SK-N-SH (cell line): ENCODE data around the gene PAPPA2. TPM values are rescaled to one million over a fixed set of nuclear protein-coding genes. Genes with fewer than 3 reads are reported as not detected.

Experiments used
- CTCF ChIA-PET: fragments of 300-600, 350-600 bp; formaldehyde crosslinking; extraction: SDS; loops from one replicate; lab custom pipeline; 2021; lab: Yijun Ruan, JAX
- POLR2A ChIA-PET: fragments of 350-600 bp; sonication (Branson Sonifier 250); formaldehyde crosslinking; extraction: SDS; loops from one replicate; lab custom pipeline; 2020; ENCODE audit warnings: antibody characterized with exemption, inconsistent platforms; lab: Yijun Ruan, JAX
- DNase-seq: peaks from one replicate; pipeline ENCODE4 v3.0.0; 2012
- H2AFZ ChIP-seq: fragments of 200-600 bp; sonication (generic); 2 replicates; pipeline ENCODE4 v1.8.1; 2016; ENCODE audit warnings: antibody characterized with exemption, mild to moderate bottlenecking, low read depth
- H3F3A ChIP-seq: fragments of 200-600 bp; sonication (generic); replicated peaks from 2 replicates; pipeline ENCODE3; 2016; ENCODE audit warnings: antibody characterized with exemption, mild to moderate bottlenecking; ENCODE audit not compliant: insufficient read depth
- H3K27ac ChIP-seq, 2 experiments: fragments of 200-500 bp in 1 of 2; fragments of 200-600 bp in 1 of 2; sonication (Bioruptor generic) in 1 of 2; sonication (generic), shearing (Covaris generic) in 1 of 2; 2 replicates each; pipeline versions ENCODE4 v1.5.1 to v1.6.1; 2014 to 2016; ENCODE audit warnings: low read depth in 2 of 2, inconsistent platforms in 1 of 2, low read length in 1 of 2, mild to moderate bottlenecking in 1 of 2, mixed read lengths in 1 of 2
- H3K27me3 ChIP-seq: fragments of 200-600 bp; sonication (generic), shearing (Covaris generic); 2 replicates; pipeline ENCODE4 v1.6.1; 2016; ENCODE audit warnings: mixed run types; ENCODE audit not compliant: insufficient read depth
- H3K36me3 ChIP-seq, 2 experiments: fragments of 200-500 bp in 1 of 2; fragments of 200-600 bp in 1 of 2; sonication (Bioruptor generic) in 1 of 2; sonication (generic) in 1 of 2; replicated peaks in 1 of 2; 2 replicates each; pipeline versions ENCODE3 to v1.5.1; 2014 to 2016; ENCODE audit warnings: low read length in 1 of 2, mild to moderate bottlenecking in 1 of 2; ENCODE audit not compliant: insufficient read depth in 2 of 2, control insufficient read depth in 1 of 2
- H3K4me1 ChIP-seq, 2 experiments: fragments of 200-500 bp in 1 of 2; fragments of 200-600 bp in 1 of 2; sonication (Bioruptor generic) in 1 of 2; sonication (generic), shearing (Covaris generic) in 1 of 2; 2 replicates each; pipeline versions ENCODE4 v1.5.1 to v1.6.1; 2014 to 2016; ENCODE audit warnings: low read depth in 1 of 2, low read length in 1 of 2, mixed run types in 1 of 2; ENCODE audit not compliant: insufficient read depth in 2 of 2, control insufficient read depth in 1 of 2
- H3K4me2 ChIP-seq: fragments of 200-600 bp; sonication (generic), shearing (Covaris generic); 2 replicates; pipeline ENCODE4 v1.6.1; 2017; ENCODE audit warnings: mixed run types
- H3K4me3 ChIP-seq, 2 experiments: fragments of 200-500 bp in 1 of 2; fragments of 200-600 bp in 1 of 2; sonication (Bioruptor generic) in 1 of 2; sonication (generic), shearing (Covaris generic) in 1 of 2; 2 replicates each; pipeline versions ENCODE4 v1.5.1 to v1.8.1; 2014 to 2016; ENCODE audit warnings: low read depth in 2 of 2, inconsistent platforms in 1 of 2, low read length in 1 of 2, mild to moderate bottlenecking in 1 of 2, mixed read lengths in 1 of 2, moderate library complexity in 1 of 2
- H3K79me2 ChIP-seq: fragments of 200-600 bp; sonication (generic); 2 replicates; pipeline ENCODE4 v1.8.1; 2017; ENCODE audit warnings: mild to moderate bottlenecking; ENCODE audit not compliant: insufficient read depth
- H3K9ac ChIP-seq: fragments of 200-600 bp; sonication (generic); 2 replicates; pipeline ENCODE4 v1.6.1; 2017; ENCODE audit warnings: mixed run types
- H3K9me2 ChIP-seq: fragments of 200-600 bp; sonication (generic); 2 replicates; pipeline ENCODE4 v1.6.1; 2017; ENCODE audit warnings: mixed run types
- H3K9me3 ChIP-seq: fragments of 200-600 bp; sonication (generic); 2 replicates; pipeline ENCODE4 v1.6.1; 2017; ENCODE audit warnings: mixed run types, mild to moderate bottlenecking, moderate library complexity
- H4K20me1 ChIP-seq: fragments of 200-600 bp; sonication (generic); 2 replicates; pipeline ENCODE4 v1.6.1; 2017; ENCODE audit warnings: mild to moderate bottlenecking, mixed run types; ENCODE audit not compliant: insufficient read depth
- EP300 ChIP-seq, 2 experiments: IDR thresholded peaks; 2 replicates each; pipeline versions ENCODE4 v1.4.0 to v1.6.1; 2012; ENCODE audit warnings: borderline replicate concordance in 1 of 2, low read depth in 1 of 2, low read length in 1 of 2
- FOSL2 ChIP-seq: IDR thresholded peaks from 2 replicates; pipeline ENCODE4 v1.4.0; 2012; ENCODE audit warnings: low read depth, mild to moderate bottlenecking, moderate library complexity, borderline replicate concordance
- FOXJ3 ChIP-seq: sonication (generic); formaldehyde crosslinking; IDR thresholded peaks from 2 replicates; pipeline ENCODE4 v1.5.1; 2020; ENCODE audit warnings: mild to moderate bottlenecking, missing genetic modification reagents
- FOXM1 ChIP-seq: IDR thresholded peaks from 2 replicates; pipeline ENCODE4 v1.4.0; 2012; ENCODE audit warnings: low read depth, mild to moderate bottlenecking
- MEF2A ChIP-seq: IDR thresholded peaks from 2 replicates; pipeline ENCODE4 v1.4.0; 2012; ENCODE audit warnings: low read depth, borderline replicate concordance
- NFIC ChIP-seq: IDR thresholded peaks from 2 replicates; pipeline ENCODE4 v1.4.0; 2012; ENCODE audit warnings: borderline replicate concordance
- PBX3 ChIP-seq: IDR thresholded peaks from 2 replicates; pipeline ENCODE4; 2012
- POLR2AphosphoS5 ChIP-seq: IDR thresholded peaks from 2 replicates; pipeline ENCODE4 v1.6.1; 2012; ENCODE audit warnings: low read depth, low read length
- REST ChIP-seq: IDR thresholded peaks from 2 replicates; pipeline ENCODE4 v1.6.1; 2012; ENCODE audit warnings: mild to moderate bottlenecking, low read depth, low read length, moderate library complexity
- SIN3A ChIP-seq: IDR thresholded peaks from 2 replicates; pipeline ENCODE4 v1.6.1; 2012; ENCODE audit warnings: low read depth, mild to moderate bottlenecking, low read length, moderate library complexity, borderline replicate concordance
- SMC3 ChIP-seq: IDR thresholded peaks from 2 replicates; pipeline ENCODE4 v1.6.1; 2012; ENCODE audit warnings: low read depth, low read length, improper control_type of control experiment
- TEAD4 ChIP-seq: IDR thresholded peaks from 2 replicates; pipeline ENCODE4 v1.4.0; 2012; ENCODE audit warnings: mild to moderate bottlenecking, borderline replicate concordance; ENCODE audit not compliant: insufficient read depth
- WGBS: methylation state at CpG from one replicate; pipeline ENCODE4 v1.1.6; 2017; ENCODE audit warnings: low lambda C conversion rate; 5-methylcytosine and 5-hydroxymethylcytosine counted together
- polyA plus RNA-seq, 3 experiments: library from polyadenylated mRNA; depleted of rRNA; stranded (reverse); fragments of >200 nt; gene quantifications; 2 replicates each; pipeline ENCODE4 v1.2.3, GENCODE V29; 2012
- TF ChIP-seq, protein P1 (sequence below): IDR thresholded peaks from 2 replicates; pipeline ENCODE4 v1.4.0; 2012; ENCODE audit warnings: low read depth, borderline replicate concordance

Gene PAPPA2
- polyA plus RNA-seq, 1 of the 3 experiments (the other 2 are of a cell fraction) = 0.02 TPM

DNA sequence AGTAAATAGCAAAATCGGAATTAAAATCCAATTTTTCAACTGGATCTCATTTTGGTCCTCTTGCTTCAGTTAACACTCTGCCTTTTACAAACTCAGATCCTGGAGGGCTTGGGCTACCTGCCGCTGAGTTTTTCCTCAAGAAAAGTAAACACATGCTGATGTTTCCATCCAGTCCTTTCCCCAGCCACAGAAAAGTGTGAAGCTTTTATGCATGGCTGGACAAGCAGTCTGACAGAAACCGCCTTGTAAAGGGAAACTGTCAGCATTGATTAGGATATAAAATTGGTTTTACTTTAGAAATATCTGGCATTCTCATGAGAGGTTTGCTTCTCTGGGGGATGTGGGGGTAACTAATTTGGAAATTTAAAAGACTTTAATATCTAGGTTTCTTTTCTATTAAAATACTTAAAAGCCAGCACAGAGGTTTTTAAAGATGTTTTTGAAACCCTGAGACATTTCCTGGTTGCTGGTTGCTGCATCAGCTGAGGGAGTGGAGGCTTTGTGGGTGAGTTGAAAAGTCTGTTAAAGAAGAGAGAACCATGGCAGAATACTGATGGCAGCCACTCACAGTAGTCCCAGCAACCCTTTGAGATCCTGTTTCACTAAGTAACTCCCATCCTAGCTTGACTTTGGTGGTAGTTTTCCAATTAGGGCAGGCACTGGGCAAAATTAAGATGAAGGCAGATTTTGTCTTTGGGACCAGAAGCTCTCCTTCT lies 238.3 kb downstream of the PAPPA2 start (continued):
- TF ChIP-seq REST (no peak), POLR2AphosphoS5 (no peak), PBX3 (no peak), SMC3 (no peak)

DNA sequence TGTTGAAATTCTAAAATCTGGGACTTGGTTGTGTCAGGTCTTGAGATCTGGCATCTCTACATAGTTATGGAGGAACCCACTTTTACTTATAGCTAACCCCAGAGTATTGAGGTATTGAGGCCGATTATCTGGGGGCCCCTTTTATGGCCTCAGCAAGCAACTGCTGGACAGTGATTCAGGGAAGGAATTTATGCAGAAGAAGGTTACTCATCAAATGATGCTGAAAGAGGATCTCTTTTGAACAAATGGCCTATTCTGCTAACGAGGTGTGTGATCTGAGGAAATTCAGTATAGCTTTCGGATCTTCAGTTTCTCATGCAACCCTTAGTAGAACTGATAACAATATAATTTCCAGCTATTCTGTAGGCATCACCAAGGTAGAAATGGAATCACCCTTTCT lies 239.9 kb downstream of the PAPPA2 start:
- no peaks in the 10 kb centered on the region for H3F3A ChIP-seq
- no peak overlapping the region for H3K4me2 ChIP-seq
- H3K4me3 ChIP-seq = no peak overlapping the region
- no peaks in the 10 kb centered on the region for H3K9me3 ChIP-seq
- H3K36me3 ChIP-seq = no peaks in the 10 kb centered on the region
- no peaks in the 10 kb centered on the region for H3K79me2 ChIP-seq
- H3K27me3 ChIP-seq = no peaks in the 10 kb centered on the region
- no peaks in the 10 kb centered on the region for H4K20me1 ChIP-seq
- CTCF ChIA-PET = interaction anchor here (1.2 kb wide), 1 partner anchor 143 kb away, joined by 3 read pairs; no protein-coding TSS in a partner anchor
- H3K27ac ChIP-seq = no peak overlapping the region
- no peak overlapping the region for H2AFZ ChIP-seq
- no peaks in the 10 kb centered on the region for H3K9me2 ChIP-seq
- WGBS = 15% methylated on average over 3 of the region's 3 CpGs
- POLR2A ChIA-PET = no interaction called here
- TF ChIP-seq NFIC = no peak
- TF ChIP-seq FOXM1 = no peak
- no peak for TF ChIP-seq SIN3A
- no peak for TF ChIP-seq FOSL2
- TF ChIP-seq MEF2A = no peak
- no peak for TF ChIP-seq FOXJ3
- no peak for TF ChIP-seq TEAD4
- no peak for TF ChIP-seq REST
- TF ChIP-seq, protein P1, sequence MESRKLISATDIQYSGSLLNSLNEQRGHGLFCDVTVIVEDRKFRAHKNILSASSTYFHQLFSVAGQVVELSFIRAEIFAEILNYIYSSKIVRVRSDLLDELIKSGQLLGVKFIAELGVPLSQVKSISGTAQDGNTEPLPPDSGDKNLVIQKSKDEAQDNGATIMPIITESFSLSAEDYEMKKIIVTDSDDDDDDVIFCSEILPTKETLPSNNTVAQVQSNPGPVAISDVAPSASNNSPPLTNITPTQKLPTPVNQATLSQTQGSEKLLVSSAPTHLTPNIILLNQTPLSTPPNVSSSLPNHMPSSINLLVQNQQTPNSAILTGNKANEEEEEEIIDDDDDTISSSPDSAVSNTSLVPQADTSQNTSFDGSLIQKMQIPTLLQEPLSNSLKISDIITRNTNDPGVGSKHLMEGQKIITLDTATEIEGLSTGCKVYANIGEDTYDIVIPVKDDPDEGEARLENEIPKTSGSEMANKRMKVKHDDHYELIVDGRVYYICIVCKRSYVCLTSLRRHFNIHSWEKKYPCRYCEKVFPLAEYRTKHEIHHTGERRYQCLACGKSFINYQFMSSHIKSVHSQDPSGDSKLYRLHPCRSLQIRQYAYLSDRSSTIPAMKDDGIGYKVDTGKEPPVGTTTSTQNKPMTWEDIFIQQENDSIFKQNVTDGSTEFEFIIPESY = no peak
- TF ChIP-seq EP300 (IDR thresholded peaks at IDR 0.05; ENCODE audit: borderline replicate concordance in 1 of 2, low read depth in 1 of 2, low read length in 1 of 2) = no peak
- H3K9ac ChIP-seq = no peak overlapping the region
- no peaks in the 10 kb centered on the region for H3K4me1 ChIP-seq
- no peak for DNase-seq
